ENCODE data around the gene SGMS1. TPM values are rescaled to one million over a fixed set of nuclear protein-coding genes. Genes with fewer than 3 reads are reported as not detected.
"Not testable (repeated sequence)": the region's sequence is repeated elsewhere in the genome, so short reads cannot be mapped to it uniquely, and the experiment has no call there.

The SGMS1 gene
- total RNA-seq: 14.2 and 14.3 TPM in 2 replicates

- H3K27ac Mint-ChIP-seq: peak within 1 kb of the TSS; percentile 97
- peaks cover 2% of the 10 kb centered on the region for H3K27me3 Mint-ChIP-seq
- peak; percentile 95 for DNase-seq
- H3K4me1 Mint-ChIP-seq: peaks cover 40% of the 10 kb centered on the region
- no peaks in the 10 kb centered on the region for H3K9me3 Mint-ChIP-seq
- peak within 1 kb of the TSS; percentile 92 for H3K4me3 Mint-ChIP-seq
- intact Hi-C loops (cut with micrococcal nuclease): loop anchor here (1.0 to 10.0 kb wide), 8 partner anchors 49 to 1442 kb away; partner anchors contain the start of gene CSTF2T
- no peaks in the 10 kb centered on the region for H3K36me3 Mint-ChIP-seq (ENCODE audit: low read depth)
These were observed at the start of gene SGMS1 for GRCh38 chr10:50623663-50624412. Gene SGMS1 (minus strand): TSS chr10:50623956. CDS start chr10:50344114, 279,842 bp downstream.

DNA sequence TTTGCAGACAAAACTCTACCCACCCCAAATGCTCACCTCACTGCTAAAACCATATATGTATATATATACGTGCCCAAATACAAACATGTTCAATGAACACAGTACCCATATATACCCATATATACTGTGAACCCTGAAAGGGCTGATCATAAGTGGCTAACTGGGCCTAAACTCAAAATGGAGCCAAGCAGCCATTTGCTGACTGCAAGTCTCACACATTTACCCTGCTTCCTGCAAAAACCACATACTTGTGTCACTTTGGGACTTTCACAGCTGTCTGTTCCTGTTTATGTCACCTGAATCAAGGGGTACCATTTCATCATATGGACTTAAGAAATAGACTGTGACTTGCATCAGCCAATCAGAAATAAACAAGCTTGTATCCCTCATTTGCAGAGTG is 48.4 kb upstream of the SGMS1 start:
- H3K27me3 Mint-ChIP-seq; intact Hi-C loops (cut with micrococcal nuclease); H3K36me3 Mint-ChIP-seq (ENCODE audit: low read depth); H3K4me3 Mint-ChIP-seq: not testable (repeated sequence)
- Mint-ChIP-seq H3K9me3 (peaks cover 14% of the 10 kb centered on the region), H3K27ac (peak overlapping the region; percentile 72), H3K4me1 (peaks cover 16% of the 10 kb centered on the region)
- DNase-seq: peak; percentile 79

- H3K36me3 Mint-ChIP-seq (ENCODE audit: low read depth); intact Hi-C loops (cut with micrococcal nuclease); H3K27me3 Mint-ChIP-seq; DNase-seq; H3K4me3 Mint-ChIP-seq: not testable (repeated sequence)
- H3K9me3 Mint-ChIP-seq: peaks cover 14% of the 10 kb centered on the region
- H3K4me1 Mint-ChIP-seq: peaks cover 16% of the 10 kb centered on the region
- peak overlapping the region; percentile 72 for H3K27ac Mint-ChIP-seq
These were observed 47.9 kb upstream of the SGMS1 start for GRCh38 chr10:50671645-50672044.

DNA sequence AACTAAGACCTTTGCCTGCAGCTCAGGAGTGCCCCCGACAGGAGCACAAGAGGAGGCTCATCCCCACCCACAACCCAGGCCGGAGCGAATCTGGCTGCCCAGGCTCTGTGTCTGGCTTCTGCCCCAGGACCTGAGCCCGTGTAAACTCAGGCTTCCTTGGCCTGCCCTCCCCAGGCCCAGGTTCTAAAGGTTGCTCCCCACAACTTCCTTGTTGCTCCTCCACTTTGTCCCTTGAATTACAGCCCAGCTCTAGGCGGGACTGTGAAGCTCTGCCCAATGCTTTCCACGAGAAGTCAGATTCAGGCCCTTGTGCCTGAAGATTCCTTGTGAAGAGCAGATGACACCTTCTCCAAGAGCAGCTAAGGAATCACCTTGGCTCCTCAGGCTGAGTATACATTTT is 46.2 kb upstream of the SGMS1 start:
- intact Hi-C loops (cut with micrococcal nuclease); H3K27ac Mint-ChIP-seq; H3K4me3 Mint-ChIP-seq; H3K36me3 Mint-ChIP-seq (ENCODE audit: low read depth); H3K27me3 Mint-ChIP-seq; DNase-seq: not testable (repeated sequence)
- Mint-ChIP-seq H3K9me3 (peaks cover 14% of the 10 kb centered on the region), H3K4me1 (peaks cover 16% of the 10 kb centered on the region)

DNA sequence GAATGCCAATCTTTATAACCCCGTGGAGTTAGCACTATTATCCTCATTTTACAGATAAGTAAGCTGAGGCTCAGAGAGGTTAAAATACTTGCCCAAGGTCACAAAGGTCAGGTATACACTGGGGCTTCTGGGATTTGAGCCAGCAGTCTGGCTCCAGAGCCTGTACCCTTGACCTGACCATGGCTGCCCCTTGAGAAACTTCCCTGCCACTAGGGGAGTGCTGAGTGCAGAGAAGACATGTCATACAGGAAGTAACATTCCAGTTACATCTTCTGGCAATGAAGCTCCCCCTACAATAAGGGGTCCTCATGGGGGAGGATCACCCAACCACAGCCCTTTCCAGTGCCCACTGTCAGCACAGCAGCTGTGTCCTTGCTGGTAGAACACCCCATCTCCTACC is 43.6 kb upstream of the SGMS1 start:
- H3K27me3 Mint-ChIP-seq; H3K4me3 Mint-ChIP-seq; H3K27ac Mint-ChIP-seq; DNase-seq; H3K36me3 Mint-ChIP-seq (ENCODE audit: low read depth); intact Hi-C loops (cut with micrococcal nuclease): not testable (repeated sequence)
- peaks cover 10% of the 10 kb centered on the region for H3K9me3 Mint-ChIP-seq
- H3K4me1 Mint-ChIP-seq: peaks cover 14% of the 10 kb centered on the region

- intact Hi-C loops (cut with micrococcal nuclease); DNase-seq; H3K4me1 Mint-ChIP-seq; H3K4me3 Mint-ChIP-seq; H3K27ac Mint-ChIP-seq; H3K36me3 Mint-ChIP-seq (ENCODE audit: low read depth); H3K27me3 Mint-ChIP-seq; H3K9me3 Mint-ChIP-seq: not testable (repeated sequence)
These were observed 38.7 kb upstream of the SGMS1 start for GRCh38 chr10:50662420-50662819.

DNA sequence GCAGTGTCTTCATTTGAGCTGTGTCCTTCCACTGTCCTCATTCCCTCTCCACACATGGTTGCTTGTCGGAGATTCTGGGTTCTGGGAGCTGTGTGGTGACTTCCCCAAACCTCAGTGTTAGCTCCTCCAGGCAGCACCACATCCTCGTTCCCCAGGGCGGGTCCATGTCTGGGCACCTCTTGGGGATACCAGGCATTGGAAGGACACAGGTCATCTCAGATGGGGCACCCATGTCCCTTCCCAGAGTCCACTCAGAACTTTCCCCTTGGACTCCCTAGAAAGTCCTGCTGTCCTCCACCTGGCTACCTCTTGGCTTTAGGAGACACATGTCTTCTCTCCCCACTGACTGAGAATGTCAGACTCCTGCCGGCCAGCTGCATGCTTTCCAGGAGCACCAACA is 37.8 kb upstream of the SGMS1 start:
- DNase-seq; H3K27me3 Mint-ChIP-seq; H3K4me3 Mint-ChIP-seq; H3K9me3 Mint-ChIP-seq; H3K27ac Mint-ChIP-seq; H3K4me1 Mint-ChIP-seq; intact Hi-C loops (cut with micrococcal nuclease); H3K36me3 Mint-ChIP-seq (ENCODE audit: low read depth): not testable (repeated sequence)

DNA sequence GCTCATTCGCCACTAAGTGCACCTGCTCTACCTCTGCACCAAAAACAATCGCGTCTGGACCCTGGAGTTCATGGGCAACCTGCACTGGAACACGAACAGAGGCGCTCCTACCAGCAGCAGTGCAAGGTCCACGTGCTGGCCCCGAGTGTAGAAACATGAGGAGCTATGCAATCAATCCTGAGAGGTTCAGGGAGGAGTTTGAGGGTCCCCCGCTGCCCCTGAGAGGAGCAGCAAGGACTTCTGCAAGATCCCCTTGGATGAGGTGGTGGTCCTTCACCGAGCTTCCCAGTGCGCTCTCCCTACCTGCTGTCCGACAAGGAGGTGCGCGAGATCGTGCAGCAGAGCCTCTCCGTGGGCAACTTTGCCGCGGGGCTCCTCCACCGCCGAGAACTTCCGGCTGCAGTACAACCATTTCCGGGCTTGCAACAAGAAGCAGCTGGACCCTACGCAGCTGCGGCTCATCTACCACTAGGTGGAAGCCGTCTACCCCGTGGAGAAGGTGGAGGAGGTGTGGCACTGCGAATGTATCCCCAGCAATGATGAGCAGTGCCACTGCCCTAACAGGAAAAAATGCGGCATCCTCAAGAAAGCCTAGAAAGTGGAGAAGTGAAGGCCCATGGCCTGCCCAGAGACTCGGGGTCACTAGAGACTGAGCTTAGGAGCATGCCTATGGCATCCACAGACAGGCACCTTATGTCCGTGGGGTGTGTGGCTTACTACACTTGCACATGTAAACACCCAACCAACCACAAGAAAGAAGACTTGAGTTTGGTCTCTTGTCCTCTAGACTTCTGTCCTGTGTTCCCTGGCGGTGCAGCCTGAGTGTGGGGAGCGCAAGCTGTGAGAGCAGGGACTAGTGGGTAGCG is 36.3 kb upstream of the SGMS1 start:
- H3K9me3 Mint-ChIP-seq; H3K36me3 Mint-ChIP-seq (ENCODE audit: low read depth); H3K27me3 Mint-ChIP-seq; H3K4me1 Mint-ChIP-seq; DNase-seq; intact Hi-C loops (cut with micrococcal nuclease); H3K4me3 Mint-ChIP-seq; H3K27ac Mint-ChIP-seq: not testable (repeated sequence)

- H3K9me3 Mint-ChIP-seq; H3K36me3 Mint-ChIP-seq (ENCODE audit: low read depth); H3K4me3 Mint-ChIP-seq; DNase-seq; H3K27me3 Mint-ChIP-seq; H3K4me1 Mint-ChIP-seq; intact Hi-C loops (cut with micrococcal nuclease); H3K27ac Mint-ChIP-seq: not testable (repeated sequence)
These were observed 35.5 kb upstream of the SGMS1 start for GRCh38 chr10:50659016-50659864.

GRCh38 chr10:50658165-50658564 is 34.4 kb upstream of the SGMS1 start:
- H3K4me3 Mint-ChIP-seq: no peak overlapping the region
- no peak for DNase-seq
- H3K27me3 Mint-ChIP-seq: peaks cover 13% of the 10 kb centered on the region
- intact Hi-C loops (cut with micrococcal nuclease): no loop called here
- peaks cover 11% of the 10 kb centered on the region for H3K4me1 Mint-ChIP-seq
- no peak overlapping the region for H3K27ac Mint-ChIP-seq
- no peaks in the 10 kb centered on the region for H3K36me3 Mint-ChIP-seq (ENCODE audit: low read depth)
- no peaks in the 10 kb centered on the region for H3K9me3 Mint-ChIP-seq

DNA sequence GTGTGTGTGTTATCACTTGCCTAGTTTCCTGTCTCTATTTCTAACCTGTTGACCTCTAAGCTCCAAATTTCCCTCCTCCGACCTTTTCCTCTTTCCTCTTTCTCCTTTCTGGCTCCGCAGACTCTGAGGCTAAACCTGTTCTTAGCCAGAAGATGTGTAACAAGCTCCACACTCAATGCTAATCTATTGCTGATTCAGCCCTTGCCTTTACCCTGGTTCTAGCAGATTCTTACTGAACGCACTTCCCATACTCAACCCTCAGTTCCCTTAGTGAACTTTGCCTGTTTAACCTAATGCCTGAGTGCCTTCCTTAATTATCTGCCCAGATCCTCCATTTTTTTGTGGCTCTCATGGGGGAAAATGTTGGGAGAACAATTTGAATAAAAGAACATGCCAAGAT is 30.0 kb upstream of the SGMS1 start:
- no peaks in the 10 kb centered on the region for H3K9me3 Mint-ChIP-seq
- no peaks in the 10 kb centered on the region for H3K36me3 Mint-ChIP-seq (ENCODE audit: low read depth)
- H3K4me3 Mint-ChIP-seq: no peak overlapping the region
- H3K27me3 Mint-ChIP-seq: peaks cover 10% of the 10 kb centered on the region
- peaks cover 14% of the 10 kb centered on the region for H3K4me1 Mint-ChIP-seq
- DNase-seq: no peak
- intact Hi-C loops (cut with micrococcal nuclease): no loop called here
- H3K27ac Mint-ChIP-seq: no peak overlapping the region

GRCh38 chr10:50653142-50653541 is 29.4 kb upstream of the SGMS1 start:
- DNase-seq: peak; percentile 71
- Mint-ChIP-seq H3K27ac (no peak overlapping the region), H3K4me3 (no peak overlapping the region), H3K9me3 (no peaks in the 10 kb centered on the region), H3K36me3 (ENCODE audit: low read depth) (no peaks in the 10 kb centered on the region), H3K4me1 (peaks cover 14% of the 10 kb centered on the region), H3K27me3 (peaks cover 10% of the 10 kb centered on the region)
- intact Hi-C loops (cut with micrococcal nuclease): no loop called here

DNA sequence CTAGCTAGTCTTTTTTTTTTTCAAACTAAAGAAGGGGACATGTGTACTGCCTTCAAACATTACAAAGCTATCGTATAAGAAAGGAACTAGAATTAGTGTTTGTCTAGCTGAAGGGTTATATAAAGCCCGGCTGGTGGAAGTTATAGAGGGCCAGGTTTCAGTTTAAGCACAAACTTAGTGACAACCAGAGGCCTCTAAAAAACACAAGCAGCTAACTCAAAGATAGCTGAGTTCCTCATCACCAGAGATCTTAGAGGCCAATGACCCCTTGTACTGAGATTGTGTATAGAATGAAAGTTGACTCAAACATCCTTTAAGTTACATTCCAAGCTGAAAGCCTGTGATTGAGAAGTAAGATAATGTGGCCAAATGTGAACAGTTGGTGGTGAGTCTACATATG is 28.1 kb upstream of the SGMS1 start:
- Mint-ChIP-seq H3K36me3 (ENCODE audit: low read depth) (no peaks in the 10 kb centered on the region), H3K9me3 (no peaks in the 10 kb centered on the region), H3K27ac (no peak overlapping the region), H3K27me3 (peaks cover 12% of the 10 kb centered on the region), H3K4me1 (peaks cover 14% of the 10 kb centered on the region), H3K4me3 (no peak overlapping the region)
- intact Hi-C loops (cut with micrococcal nuclease): no loop called here
- no peak for DNase-seq

Measured in activated CD4-positive, alpha-beta T cell treated with anti-CD3 and anti-CD28 coated beads, Interleukin-2, amount 10 ng/mL, durations not matched to agents 24 days and 14 days (primary cell).